RWPE2 (cell line): Measurements from ENCODE around the gene GFRA3.
"Not testable (repeated sequence)": the region's sequence is repeated elsewhere in the genome, so short reads cannot be mapped to it uniquely, and the experiment has no call there.

Source experiments
- ATAC-seq: fragments of 200-7000 bp; cut with Tn5 transposase; 3 replicates; pipeline ENCODE4 v1.9.1; 2021; ENCODE audit warnings: low read depth
- DNase-seq: peaks from one replicate; pipeline ENCODE4 v3.0.0-alpha.2; 2020; ENCODE audit warnings: low spot score
- H3K27ac ChIP-seq: fragments of 450-650 bp; 2 replicates; pipeline ENCODE4 v1.5.1; 2017; ENCODE audit warnings: mild to moderate bottlenecking; ENCODE audit not compliant: poor library complexity, severe bottlenecking
- H3K27me3 ChIP-seq: fragments of 250-450 bp; sonication (Bioruptor Pico); 2 replicates; pipeline ENCODE4 v1.5.1; 2021; ENCODE audit warnings: mild to moderate bottlenecking, moderate library complexity; ENCODE audit not compliant: insufficient read depth, poor library complexity, severe bottlenecking
- H3K36me3 ChIP-seq: fragments of 250-450 bp; sonication (Bioruptor Pico); 2 replicates; pipeline ENCODE4 v1.5.1; 2020; ENCODE audit warnings: low read depth, mild to moderate bottlenecking, moderate library complexity
- H3K4me1 ChIP-seq: fragments of 250-450 bp; sonication (Bioruptor Pico); 2 replicates; pipeline ENCODE4 v1.5.1; 2021; ENCODE audit warnings: mild to moderate bottlenecking, moderate library complexity; ENCODE audit not compliant: insufficient read depth, poor library complexity, severe bottlenecking
- H3K4me3 ChIP-seq: fragments of 250-450 bp; sonication (Bioruptor Pico); 2 replicates; pipeline ENCODE4 v1.5.1; 2021; ENCODE audit warnings: mild to moderate bottlenecking, moderate library complexity; ENCODE audit not compliant: severe bottlenecking
- H3K9me3 ChIP-seq: fragments of 250-450 bp; sonication (Bioruptor Pico); 2 replicates; pipeline ENCODE4 v1.5.1; 2021; ENCODE audit warnings: mild to moderate bottlenecking, moderate library complexity; ENCODE audit not compliant: severe bottlenecking
- CTCF ChIP-seq: fragments of 450-650 bp; IDR thresholded peaks from one replicate; pipeline ENCODE4 v1.5.1; 2017; ENCODE audit warnings: mild to moderate bottlenecking, moderate library complexity; ENCODE audit not compliant: poor library complexity, severe bottlenecking

GFRA3 gene

GRCh38 chr5:138274189-138274853 is at the start of gene GFRA3:
GFRA3 (minus strand) TSS chr5:138274621; CDS start chr5:138274424, 197 bp downstream.
- H3K4me3 ChIP-seq, result peak within 1 kb of the TSS; percentile 12
- no peak for TF ChIP-seq CTCF
- H3K4me1 ChIP-seq, result no peaks in the 10 kb centered on the region
- DNase-seq (no peak), ATAC-seq (peak; percentile 63)
- no peak within 1 kb of the TSS for H3K27ac ChIP-seq
- peaks cover 13% of the 10 kb centered on the region for H3K27me3 ChIP-seq
- H3K9me3 ChIP-seq, result no peaks in the 10 kb centered on the region
- H3K36me3 ChIP-seq, result no peaks in the 10 kb centered on the region

- not testable (repeated sequence) for H3K4me3 ChIP-seq, H3K9me3 ChIP-seq, H3K27ac ChIP-seq, ATAC-seq, H3K4me1 ChIP-seq, DNase-seq, H3K27me3 ChIP-seq
- H3K36me3 ChIP-seq, result peaks cover 34% of the 10 kb centered on the region
Observed at GRCh38 chr5:138318211-138318610, 43.8 kb upstream of the GFRA3 start.

- no peak overlapping the region for H3K27ac ChIP-seq
- no peak for ATAC-seq
- TF ChIP-seq CTCF, result no peak
Observed at GRCh38 chr5:138316355-138316754, 41.9 kb upstream of the GFRA3 start.

GRCh38 chr5:138315751-138316278 is 41.4 kb upstream of the GFRA3 start:
- DNase-seq, result no peak
- Histone ChIP-seq H3K27me3 (no peaks in the 10 kb centered on the region), H3K4me3 (no peak overlapping the region), H3K9me3 (no peaks in the 10 kb centered on the region), H3K36me3 (peaks cover 45% of the 10 kb centered on the region), H3K4me1 (no peaks in the 10 kb centered on the region), H3K27ac (no peak overlapping the region)
- ATAC-seq, result no peak; the same call in 2 of the 3 replicates
- TF ChIP-seq CTCF, result no peak

More at GRCh38 chr5:138316355-138316754, 41.9 kb upstream of the GFRA3 start:
- Histone ChIP-seq H3K27me3 (no peaks in the 10 kb centered on the region), H3K4me3 (no peak overlapping the region), H3K4me1 (no peaks in the 10 kb centered on the region), H3K9me3 (no peaks in the 10 kb centered on the region), H3K36me3 (peaks cover 45% of the 10 kb centered on the region)
- no peak for DNase-seq

GRCh38 chr5:138305797-138306196 is 31.4 kb upstream of the GFRA3 start:
- no peak overlapping the region for H3K27ac ChIP-seq

More at GRCh38 chr5:138305797-138306196, 31.4 kb upstream of the GFRA3 start:
- H3K36me3 ChIP-seq, result no peaks in the 10 kb centered on the region; the same call in 1 of the 2 replicates
- peak; percentile 9 for TF ChIP-seq CTCF
- no peak for DNase-seq
- H3K4me3 ChIP-seq, result no peak overlapping the region
- ATAC-seq, result peak; percentile 75
- no peaks in the 10 kb centered on the region for H3K27me3 ChIP-seq
- no peaks in the 10 kb centered on the region for H3K9me3 ChIP-seq
- peaks cover 7% of the 10 kb centered on the region for H3K4me1 ChIP-seq
